Keratinocyte (primary cell): Measurements from ENCODE around the gene AP4M1. TPM values are rescaled to one million over a fixed set of nuclear protein-coding genes. Genes with fewer than 3 reads are reported as not detected.

Experiments
- DNase-seq: peaks from one replicate; pipeline ENCODE4 v3.0.0-alpha.2; 2011; ENCODE audit warnings: low read depth, missing footprints, low spot score
- FAIRE-seq: peaks from 2 replicates; lab custom pipeline; 2011; peaks lifted over from hg19 to GRCh38; lab: Jason Lieb, UNC
- H2AFZ ChIP-seq: 2 replicates; pipeline ENCODE4 v1.6.0; 2012; ENCODE audit warnings: low read length, control low read depth, inconsistent platforms; ENCODE audit not compliant: control insufficient read depth
- H3K27ac ChIP-seq: 2 replicates; pipeline ENCODE4 v1.5.1; 2011; ENCODE audit warnings: low read length; ENCODE audit not compliant: control insufficient read depth, insufficient read depth
- H3K27me3 ChIP-seq: 3 replicates; pipeline ENCODE4 v1.6.0; 2011; ENCODE audit warnings: low read length; ENCODE audit not compliant: control insufficient read depth, insufficient read depth; ENCODE audit errors: extremely low read depth
- H3K36me3 ChIP-seq, 2 experiments: 2 replicates in 1 of 2; 3 replicates in 1 of 2; pipeline ENCODE4 v1.5.1; 2011; ENCODE audit warnings: low read length in 2 of 2, mild to moderate bottlenecking in 1 of 2; ENCODE audit not compliant: control insufficient read depth in 2 of 2, insufficient read depth in 2 of 2; ENCODE audit errors: extremely low read depth in 1 of 2
- H3K4me1 ChIP-seq: 3 replicates; pipeline ENCODE4 v1.5.1; 2011; ENCODE audit warnings: low read length; ENCODE audit not compliant: control insufficient read depth, insufficient read depth; ENCODE audit errors: extremely low read depth
- H3K4me2 ChIP-seq: 3 replicates; pipeline ENCODE4 v1.6.0; 2011; ENCODE audit warnings: low read depth, low read length; ENCODE audit not compliant: control insufficient read depth, insufficient read depth; ENCODE audit errors: extremely low read depth
- H3K4me3 ChIP-seq, 3 experiments: fragments of 200-600 bp in 1 of 3; sonication (generic) in 1 of 3; 2 replicates in 2 of 3; 3 replicates in 1 of 3; pipeline ENCODE4 v1.5.1; 2011 to 2016; ENCODE audit warnings: low read length in 3 of 3, mild to moderate bottlenecking in 3 of 3, control low read depth in 2 of 3, inconsistent platforms in 1 of 3, low read depth in 1 of 3, mixed read lengths in 1 of 3, mixed run types in 1 of 3, moderate library complexity in 1 of 3; ENCODE audit not compliant: control insufficient read depth in 2 of 3, insufficient read depth in 2 of 3; ENCODE audit errors: extremely low read depth in 1 of 3
- H3K79me2 ChIP-seq: 2 replicates; pipeline ENCODE4 v1.6.0; 2012; ENCODE audit warnings: low read length; ENCODE audit not compliant: control insufficient read depth, insufficient read depth
- H3K9ac ChIP-seq: 3 replicates; pipeline ENCODE4 v1.6.0; 2011; ENCODE audit warnings: low read length; ENCODE audit not compliant: control insufficient read depth, insufficient read depth; ENCODE audit errors: extremely low read depth
- H3K9me1 ChIP-seq: 3 replicates; pipeline ENCODE4 v1.6.0; 2011; ENCODE audit warnings: low read length; ENCODE audit not compliant: control insufficient read depth, insufficient read depth; ENCODE audit errors: extremely low read depth
- H3K9me3 ChIP-seq: 2 replicates; pipeline ENCODE4 v1.5.1; 2012; ENCODE audit warnings: low read depth, low read length; ENCODE audit not compliant: control insufficient read depth
- H4K20me1 ChIP-seq: 3 replicates; pipeline ENCODE4 v1.6.0; 2011; ENCODE audit warnings: low read length; ENCODE audit not compliant: control insufficient read depth, insufficient read depth; ENCODE audit errors: extremely low read depth
- EZH2 ChIP-seq: IDR thresholded peaks from one replicate; pipeline ENCODE4 v1.6.1; 2012; ENCODE audit warnings: inconsistent platforms, mild to moderate bottlenecking, low read length, moderate library complexity
- dilution Hi-C: fragments of 300-500 bp; cut with MboI; formaldehyde crosslinking; loops from one replicate; pipeline ENCODE4 v1.7.0; 2020; ENCODE audit warnings: low sequenced_read_pairs; ENCODE audit not compliant: extremely low pct_ligation_motif_present
- polyA plus RNA-seq, 5 experiments: library from polyadenylated mRNA; depleted of rRNA in 3 of 5; stranded (reverse) in 3 of 5; stranded (forward) in 1 of 5; unstranded in 1 of 5; fragments of >200 nt; gene quantifications; 1 replicate in 1 of 5; 2 replicates in 3 of 5; 3 replicates in 1 of 5; pipeline versions ENCODE4 v1.2.1 to v1.2.3, GENCODE V29; 2011 to 2012; ENCODE audit warnings: missing spikeins in 2 of 5, low read depth in 1 of 5, low replicate concordance in 1 of 5
- TF ChIP-seq, protein P1 (sequence below), 3 experiments: IDR thresholded peaks in 1 of 3; conservative IDR thresholded peaks in 1 of 3; optimal IDR thresholded peaks in 1 of 3; 2 replicates in 2 of 3; 3 replicates in 1 of 3; pipeline versions ENCODE3 to v1.5.1; 2011; ENCODE audit warnings: low read length in 3 of 3, mild to moderate bottlenecking in 3 of 3, moderate library complexity in 2 of 3, control low read depth in 1 of 3, inconsistent platforms in 1 of 3; ENCODE audit not compliant: insufficient read depth in 2 of 3; ENCODE audit errors: extremely low read depth in 1 of 3

AP4M1 gene
- polyA plus RNA-seq, 1 donor (not counting 4 experiments of a cell fraction or from before 2014, with no cell fraction given) = 14.2 TPM

GRCh38 chr7:100093498-100093897, 7.9 kb upstream of the AP4M1 start:
- Histone ChIP-seq H3K27ac (no peak overlapping the region), H3K9me3 (no peaks in the 10 kb centered on the region), H3K27me3 (no peaks in the 10 kb centered on the region), H3K4me3 (no peak overlapping the region), H3K9me1 (no peaks in the 10 kb centered on the region), H3K9ac (no peak overlapping the region), H3K36me3 (peaks cover 52 to 66% of the 10 kb centered on the region in 2 experiments), H3K4me2 (no peak overlapping the region), H4K20me1 (peaks cover 6% of the 10 kb centered on the region), H2AFZ (no peak overlapping the region), H3K4me1 (peaks cover 8% of the 10 kb centered on the region), H3K79me2 (peaks cover 28% of the 10 kb centered on the region)
- TF ChIP-seq EZH2 = no peak
- TF ChIP-seq, protein P1, sequence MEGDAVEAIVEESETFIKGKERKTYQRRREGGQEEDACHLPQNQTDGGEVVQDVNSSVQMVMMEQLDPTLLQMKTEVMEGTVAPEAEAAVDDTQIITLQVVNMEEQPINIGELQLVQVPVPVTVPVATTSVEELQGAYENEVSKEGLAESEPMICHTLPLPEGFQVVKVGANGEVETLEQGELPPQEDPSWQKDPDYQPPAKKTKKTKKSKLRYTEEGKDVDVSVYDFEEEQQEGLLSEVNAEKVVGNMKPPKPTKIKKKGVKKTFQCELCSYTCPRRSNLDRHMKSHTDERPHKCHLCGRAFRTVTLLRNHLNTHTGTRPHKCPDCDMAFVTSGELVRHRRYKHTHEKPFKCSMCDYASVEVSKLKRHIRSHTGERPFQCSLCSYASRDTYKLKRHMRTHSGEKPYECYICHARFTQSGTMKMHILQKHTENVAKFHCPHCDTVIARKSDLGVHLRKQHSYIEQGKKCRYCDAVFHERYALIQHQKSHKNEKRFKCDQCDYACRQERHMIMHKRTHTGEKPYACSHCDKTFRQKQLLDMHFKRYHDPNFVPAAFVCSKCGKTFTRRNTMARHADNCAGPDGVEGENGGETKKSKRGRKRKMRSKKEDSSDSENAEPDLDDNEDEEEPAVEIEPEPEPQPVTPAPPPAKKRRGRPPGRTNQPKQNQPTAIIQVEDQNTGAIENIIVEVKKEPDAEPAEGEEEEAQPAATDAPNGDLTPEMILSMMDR (optimal IDR thresholded peaks at IDR 0.05 in 1 of 3, IDR thresholded peaks at IDR 0.05 in 1 of 3, conservative IDR thresholded peaks at IDR 0.05 in 1 of 3; ENCODE audit: extremely low read depth in 1 of 3, insufficient read depth in 2 of 3, low read length in 3 of 3) = no peak
- dilution Hi-C loops = no loop called here
- FAIRE-seq = no peak
- no peak for DNase-seq

GRCh38 chr7:100093925-100094486, 7.4 kb upstream of the AP4M1 start:
- TF ChIP-seq EZH2 = no peak
- TF ChIP-seq, protein P1 (optimal IDR thresholded peaks at IDR 0.05 in 1 of 3, IDR thresholded peaks at IDR 0.05 in 1 of 3, conservative IDR thresholded peaks at IDR 0.05 in 1 of 3; ENCODE audit: extremely low read depth in 1 of 3, insufficient read depth in 2 of 3, low read length in 3 of 3) = no peak
- H3K9me3 ChIP-seq = no peaks in the 10 kb centered on the region
- H3K27ac ChIP-seq = no peak overlapping the region
- DNase-seq (no peak), FAIRE-seq (no peak)
- H3K4me1 ChIP-seq = peaks cover 6% of the 10 kb centered on the region
- no peaks in the 10 kb centered on the region for H3K9me1 ChIP-seq
- no peak overlapping the region for H2AFZ ChIP-seq
- peaks cover 56 to 71% of the 10 kb centered on the region in 2 experiments for H3K36me3 ChIP-seq
- dilution Hi-C loops = no loop called here
- H3K27me3 ChIP-seq = no peaks in the 10 kb centered on the region
- peaks cover 30% of the 10 kb centered on the region for H3K79me2 ChIP-seq
- peaks cover 6% of the 10 kb centered on the region for H4K20me1 ChIP-seq
- H3K9ac ChIP-seq = no peak overlapping the region
- H3K4me3 ChIP-seq = no peak overlapping the region
- no peak overlapping the region for H3K4me2 ChIP-seq
